PC-3 (cell line): Measurements from ENCODE around the gene SMNDC1.

Experiments used
- CTCF ChIP-seq: fragments of 300-600 bp; sonication (generic); conservative IDR thresholded peaks from 2 replicates; pipeline ENCODE4 v1.5.1; 2017; ENCODE audit warnings: antibody characterized with exemption, low read depth, mild to moderate bottlenecking, low read length
- EZH2 ChIP-seq: fragments of 300-600 bp; sonication (generic); IDR thresholded peaks from one replicate; pipeline ENCODE4 v1.6.1; 2017; ENCODE audit warnings: antibody characterized with exemption, mild to moderate bottlenecking, low read length; ENCODE audit not compliant: unreplicated experiment
- EZH2phosphoT487 ChIP-seq: fragments of 300-600 bp; sonication (generic); IDR thresholded peaks from 2 replicates; pipeline ENCODE4 v1.6.1; 2018; ENCODE audit warnings: mild to moderate bottlenecking, antibody characterized with exemption, low read length, borderline replicate concordance

- TF ChIP-seq CTCF, result no peak
- no peak for TF ChIP-seq EZH2phosphoT487
- no peak for TF ChIP-seq EZH2
Observed at GRCh38 chr10:110345286-110345685, 40.6 kb upstream of the SMNDC1 start.
